ENCODE results near the gene ZNF552.
A peak's percentile ranks its signal among the peaks of the same experiment; 100 is the strongest.
"Not testable (repeated sequence)": the region's sequence is repeated elsewhere in the genome, so short reads cannot be mapped to it uniquely, and the experiment has no call there.

Gene ZNF552

GRCh38 chr19:57814505-57815246 lies at the start of gene ZNF552:
TSS of gene ZNF552 (minus strand) at chr19:57814913. CDS start at chr19:57814743, 170 bp downstream.
- peak; percentile 89 to 96 for DNase-seq

GRCh38 chr19:57862351-57862750 lies 47.6 kb upstream of the ZNF552 start:
- DNase-seq, result not testable (repeated sequence)

GRCh38 chr19:57854117-57854516 lies 39.4 kb upstream of the ZNF552 start:
- DNase-seq, result not testable (repeated sequence)

- DNase-seq, result not testable (repeated sequence)
Measured at GRCh38 chr19:57851812-57852603, 37.3 kb upstream of the ZNF552 start.

- DNase-seq, result no peak
Measured at GRCh38 chr19:57850553-57851017, 35.9 kb upstream of the ZNF552 start.

GRCh38 chr19:57849666-57850473 lies 35.2 kb upstream of the ZNF552 start, which contains the start of gene ZNF587:
TSS of gene ZNF587 (plus strand) at chr19:57849859. CDS start at chr19:57850039, 180 bp downstream.
- DNase-seq, result peak; percentile 47 to 76

- DNase-seq, result not testable (repeated sequence)
Measured at GRCh38 chr19:57849162-57849665, 34.5 kb upstream of the ZNF552 start.

- not testable (repeated sequence) for DNase-seq
Measured at GRCh38 chr19:57847164-57847563, 32.5 kb upstream of the ZNF552 start.

- no peak for DNase-seq
Measured at GRCh38 chr19:57841122-57841763, 26.5 kb upstream of the ZNF552 start.

- not testable (repeated sequence) for DNase-seq
Measured at GRCh38 chr19:57838622-57839191, 24.0 kb upstream of the ZNF552 start.

GRCh38 chr19:57836991-57837390 lies 22.3 kb upstream of the ZNF552 start:
- DNase-seq, result not testable (repeated sequence)

- DNase-seq, result peak in 1 of 2 experiments; percentile 40
Measured at GRCh38 chr19:57830071-57830602, 15.4 kb upstream of the ZNF552 start, which contains the start of gene ZNF587B. TSS of gene ZNF587B (plus strand) at chr19:57830299. CDS start at chr19:57830529, 230 bp downstream.

GRCh38 chr19:57829316-57829715 lies 14.6 kb upstream of the ZNF552 start:
- DNase-seq, result no peak

GRCh38 chr19:57825511-57825910 lies 10.8 kb upstream of the ZNF552 start:
- DNase-seq, result no peak

GRCh38 chr19:57823608-57824007 lies 8.9 kb upstream of the ZNF552 start:
- DNase-seq, result not testable (repeated sequence)

GRCh38 chr19:57823155-57823554 lies 8.4 kb upstream of the ZNF552 start:
- not testable (repeated sequence) for DNase-seq

- not testable (repeated sequence) for DNase-seq
Measured at GRCh38 chr19:57821501-57821900, 6.8 kb upstream of the ZNF552 start.

GRCh38 chr19:57821095-57821494 lies 6.4 kb upstream of the ZNF552 start:
- not testable (repeated sequence) for DNase-seq

- DNase-seq, result no peak
Measured at GRCh38 chr19:57820599-57820998, 5.9 kb upstream of the ZNF552 start.

GRCh38 chr19:57819475-57820148 lies 4.9 kb upstream of the ZNF552 start:
- peak; percentile 84 to 97 for DNase-seq

GRCh38 chr19:57818378-57818777 lies 3.7 kb upstream of the ZNF552 start:
- DNase-seq, result no peak

All from NCI-H524 (cell line).